LNCaP clone FGC (cell line): ENCODE data around the gene HRH1.

ENCODE experiments used
- DNase-seq: peaks from one replicate; pipeline ENCODE4 v3.0.0-alpha.2; 2011; ENCODE audit warnings: low read depth
- H3K4me3 ChIP-seq: 2 replicates; pipeline ENCODE4 v1.5.1; 2011; ENCODE audit warnings: mild to moderate bottlenecking, low read depth, low read length, control low read depth
- CTCF ChIP-seq: IDR thresholded peaks from 2 replicates; pipeline ENCODE4 v1.5.1; 2012; ENCODE audit warnings: mild to moderate bottlenecking; ENCODE audit not compliant: control insufficient read depth, insufficient read depth; ENCODE audit errors: extremely low read depth

HRH1 gene

GRCh38 chr3:11195721-11196332 lies 41.5 kb downstream of the HRH1 start:
- TF ChIP-seq CTCF, result no peak
- no peak overlapping the region for H3K4me3 ChIP-seq
- no peak for DNase-seq

- no peak overlapping the region for H3K4me3 ChIP-seq
- DNase-seq, result no peak
- no peak for TF ChIP-seq CTCF
Observed at GRCh38 chr3:11197484-11197883, 43.2 kb downstream of the HRH1 start.

- no peak for DNase-seq
- H3K4me3 ChIP-seq, result no peak overlapping the region
- no peak for TF ChIP-seq CTCF
Observed at GRCh38 chr3:11198070-11198469, 43.8 kb downstream of the HRH1 start.

- no peak overlapping the region for H3K4me3 ChIP-seq
- TF ChIP-seq CTCF, result no peak
Observed at GRCh38 chr3:11198495-11198894, 44.2 kb downstream of the HRH1 start.

GRCh38 chr3:11199902-11200845 lies 45.9 kb downstream of the HRH1 start:
- H3K4me3 ChIP-seq, result no peak overlapping the region
- TF ChIP-seq CTCF, result no peak
- DNase-seq, result no peak

More at GRCh38 chr3:11198495-11198894, 44.2 kb downstream of the HRH1 start:
- DNase-seq, result no peak

GRCh38 chr3:11201251-11202019 lies 47.1 kb downstream of the HRH1 start:
- H3K4me3 ChIP-seq, result no peak overlapping the region
- no peak for DNase-seq
- TF ChIP-seq CTCF, result no peak
